ENCODE measurements around the gene MAP3K10.

The MAP3K10 gene

GRCh38 chr19:40174092-40174491, 17.1 kb upstream of the MAP3K10 start:
- no peak for DNase-seq

DNA sequence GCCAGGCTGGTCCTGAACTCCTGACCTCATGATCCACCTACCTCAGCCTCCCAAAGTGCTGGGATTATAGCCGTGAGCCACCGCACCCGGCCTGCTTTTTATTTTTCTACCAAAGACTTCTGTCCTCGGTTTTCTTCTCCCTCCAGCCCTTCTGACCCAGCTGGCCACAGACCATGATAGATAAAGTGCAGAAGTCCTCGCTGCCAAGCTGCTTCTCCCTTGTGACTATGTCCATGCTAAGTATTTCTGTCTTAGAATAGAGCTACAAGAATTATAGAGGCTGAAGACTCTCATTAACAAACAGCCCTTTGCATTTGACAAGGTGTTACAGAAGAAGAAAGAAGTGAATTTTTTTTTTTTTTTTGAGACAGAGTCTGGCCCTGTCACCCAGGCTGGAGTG, 15.4 kb upstream of the MAP3K10 start:
- DNase-seq, result no peak

- DNase-seq, result no peak
Measured at GRCh38 chr19:40177286-40178070, 13.7 kb upstream of the MAP3K10 start.

- DNase-seq, result no peak
Measured at GRCh38 chr19:40178756-40179155, 12.5 kb upstream of the MAP3K10 start.

- DNase-seq, result no peak
Measured at GRCh38 chr19:40184273-40184672, 7.0 kb upstream of the MAP3K10 start.

DNA sequence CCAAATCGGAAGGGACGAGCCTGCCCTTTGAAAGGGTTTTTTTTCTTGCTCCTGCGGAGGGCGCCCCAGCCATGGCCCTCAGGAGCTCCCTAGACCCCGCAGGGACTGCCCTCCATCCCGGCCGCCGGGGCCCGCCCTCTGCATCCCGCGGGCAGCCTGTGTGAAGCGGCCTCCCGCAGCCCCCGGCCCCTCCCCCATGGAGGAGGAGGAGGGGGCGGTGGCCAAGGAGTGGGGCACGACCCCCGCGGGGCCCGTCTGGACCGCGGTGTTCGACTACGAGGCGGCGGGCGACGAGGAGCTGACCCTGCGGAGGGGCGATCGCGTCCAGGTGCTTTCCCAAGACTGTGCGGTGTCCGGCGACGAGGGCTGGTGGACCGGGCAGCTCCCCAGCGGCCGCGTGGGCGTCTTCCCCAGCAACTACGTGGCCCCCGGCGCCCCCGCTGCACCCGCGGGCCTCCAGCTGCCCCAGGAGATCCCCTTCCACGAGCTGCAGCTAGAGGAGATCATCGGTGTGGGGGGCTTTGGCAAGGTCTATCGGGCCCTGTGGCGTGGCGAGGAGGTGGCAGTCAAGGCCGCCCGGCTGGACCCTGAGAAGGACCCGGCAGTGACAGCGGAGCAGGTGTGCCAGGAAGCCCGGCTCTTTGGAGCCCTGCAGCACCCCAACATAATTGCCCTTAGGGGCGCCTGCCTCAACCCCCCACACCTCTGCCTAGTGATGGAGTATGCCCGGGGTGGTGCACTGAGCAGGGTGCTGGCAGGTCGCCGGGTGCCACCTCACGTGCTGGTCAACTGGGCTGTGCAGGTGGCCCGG, 815 bp downstream of the MAP3K10 start:
- DNase-seq, result peak in 1 of 6 experiments; percentile 23

DNA sequence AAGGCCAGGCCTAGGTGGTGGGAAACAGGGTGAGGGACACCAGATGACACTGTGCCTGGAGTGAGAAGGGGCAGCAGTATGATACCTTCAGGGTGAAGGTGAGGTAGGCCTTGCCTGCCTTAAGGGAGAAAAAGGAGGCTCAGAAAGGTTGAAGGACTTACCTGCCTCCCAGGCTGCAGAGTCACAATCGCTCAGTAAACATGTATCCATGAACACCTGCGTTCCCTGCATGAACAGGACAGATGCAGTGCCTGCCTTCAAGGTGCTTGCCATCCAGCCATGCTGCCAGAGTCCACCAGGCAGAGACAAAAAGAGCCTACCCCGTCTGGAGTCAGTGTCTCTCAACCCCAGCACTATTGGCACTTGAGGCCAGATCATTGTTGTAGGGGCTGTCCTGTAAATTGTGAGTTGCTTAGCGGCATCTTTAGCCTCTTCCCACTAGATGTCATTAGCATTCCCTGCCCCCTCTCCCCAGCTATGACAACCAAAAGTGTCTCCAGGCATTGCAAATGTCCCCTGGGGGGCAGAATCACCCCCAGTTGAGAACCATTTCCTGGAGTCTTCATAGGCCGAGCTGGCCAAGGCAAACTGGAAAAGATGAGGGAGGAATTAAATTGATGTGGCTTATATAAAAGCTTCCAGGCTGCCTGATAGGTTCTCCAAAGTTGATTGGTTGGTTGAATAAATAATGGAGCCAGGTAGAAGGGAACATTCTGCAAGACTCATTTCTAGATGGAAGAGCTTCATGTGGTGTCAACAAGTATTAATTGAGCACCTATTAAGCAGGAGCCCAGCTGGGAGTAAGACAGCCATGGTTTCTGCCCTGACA, 1.7 kb downstream of the MAP3K10 start:
- no peak for DNase-seq

DNA sequence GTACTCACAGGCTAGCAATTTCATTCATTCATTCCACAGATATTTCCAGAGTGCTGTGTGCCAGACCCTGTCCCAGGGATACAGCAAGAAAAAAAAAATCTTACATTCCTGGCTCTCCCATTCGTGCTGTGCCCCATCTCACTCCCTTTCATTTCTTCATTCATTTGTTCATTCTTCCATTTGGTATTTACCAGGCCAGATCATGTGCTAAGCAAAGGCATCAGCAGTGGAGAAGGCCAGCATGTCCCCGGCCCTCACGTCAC, 2.3 kb downstream of the MAP3K10 start:
- no peak for DNase-seq

- DNase-seq, result no peak
Measured at GRCh38 chr19:40198272-40198990, 7.2 kb downstream of the MAP3K10 start.

DNA sequence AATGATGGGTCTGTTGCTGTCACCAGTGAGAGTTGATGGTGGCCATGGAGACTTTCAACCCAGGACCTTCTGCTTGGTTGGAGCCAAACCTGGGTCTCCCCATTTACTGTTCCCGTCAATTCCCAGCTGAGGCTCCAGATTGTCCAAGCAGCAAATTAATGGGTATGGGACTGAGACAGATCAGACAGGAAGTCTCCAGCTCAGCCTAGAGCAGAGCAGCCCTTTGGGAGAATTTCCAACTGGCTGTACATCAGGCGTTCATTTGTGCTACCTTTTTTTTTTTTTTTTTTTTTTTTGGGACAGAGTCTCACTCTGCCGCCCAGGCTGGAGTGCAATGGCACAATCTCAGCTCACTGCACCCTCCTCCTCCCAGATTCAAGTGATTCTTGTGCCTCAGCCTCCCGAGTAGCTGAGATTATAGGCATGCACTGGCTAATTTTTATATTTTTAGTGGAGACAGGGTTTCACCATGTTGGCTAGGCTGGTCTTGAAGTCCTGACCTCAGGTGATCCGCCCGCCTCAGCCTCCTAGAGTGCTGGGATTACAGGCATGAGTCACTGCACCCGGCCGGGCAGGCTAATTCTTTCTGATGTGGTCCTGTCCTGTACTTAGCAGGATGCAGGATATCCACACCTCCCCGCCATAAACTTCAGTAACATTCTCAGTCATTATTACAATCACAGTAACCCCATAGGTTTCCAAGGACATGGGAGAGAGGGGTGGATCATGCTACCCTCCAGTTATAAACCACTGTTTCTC, 9.3 kb downstream of the MAP3K10 start:
- no peak for DNase-seq

DNA sequence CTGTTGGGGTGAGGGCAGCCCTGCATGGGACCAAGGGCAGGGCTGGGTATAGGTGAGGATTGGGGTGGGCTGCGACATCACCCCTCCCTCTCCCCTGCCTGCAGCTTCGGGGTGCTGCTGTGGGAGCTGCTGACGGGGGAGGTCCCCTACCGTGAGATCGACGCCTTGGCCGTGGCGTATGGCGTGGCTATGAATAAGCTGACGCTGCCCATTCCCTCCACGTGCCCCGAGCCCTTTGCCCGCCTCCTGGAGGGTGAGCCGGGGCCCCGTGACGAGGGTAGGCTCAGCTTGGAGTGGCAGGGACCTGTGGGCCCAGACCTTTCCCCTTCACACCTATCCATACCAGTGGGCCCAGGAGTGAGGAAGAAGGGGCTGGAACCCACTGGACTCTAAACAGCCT, 13.2 kb downstream of the MAP3K10 start:
- no peak for DNase-seq

- DNase-seq, result no peak
Measured at GRCh38 chr19:40205760-40206159, 14.5 kb downstream of the MAP3K10 start.

GRCh38 chr19:40208602-40209001, 17.4 kb downstream of the MAP3K10 start:
- no peak for DNase-seq

- DNase-seq, result no peak
Measured at GRCh38 chr19:40210889-40211288, 19.7 kb downstream of the MAP3K10 start.

DNA sequence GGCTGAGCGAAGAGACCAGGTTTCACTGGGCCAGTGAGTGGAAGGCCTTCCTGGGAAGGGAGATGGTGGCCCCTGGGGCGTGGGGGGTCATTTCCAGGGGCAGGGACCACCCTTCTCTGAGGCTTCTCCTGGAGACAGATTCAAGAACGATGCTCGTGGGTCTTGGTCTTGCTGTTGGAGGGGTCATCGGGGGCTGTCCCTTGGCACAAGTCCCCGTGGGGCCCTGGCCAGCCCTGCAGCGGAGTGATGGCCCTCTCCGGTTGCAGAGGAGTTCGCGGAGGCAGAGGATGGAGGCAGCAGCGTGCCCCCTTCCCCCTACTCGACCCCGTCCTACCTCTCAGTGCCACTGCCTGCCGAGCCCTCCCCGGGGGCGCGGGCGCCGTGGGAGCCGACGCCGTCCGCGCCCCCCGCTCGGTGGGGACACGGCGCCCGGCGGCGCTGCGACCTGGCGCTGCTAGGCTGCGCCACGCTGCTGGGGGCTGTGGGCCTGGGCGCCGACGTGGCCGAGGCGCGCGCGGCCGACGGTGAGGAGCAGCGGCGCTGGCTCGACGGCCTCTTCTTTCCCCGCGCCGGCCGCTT, 22.1 kb downstream of the MAP3K10 start:
- DNase-seq, result no peak

- DNase-seq, result no peak
Measured at GRCh38 chr19:40213882-40214570, 22.8 kb downstream of the MAP3K10 start.

- no peak for DNase-seq
Measured at GRCh38 chr19:40214936-40215335, 23.7 kb downstream of the MAP3K10 start.

- DNase-seq, result no peak
Measured at GRCh38 chr19:40216013-40216776, 25.0 kb downstream of the MAP3K10 start.

- no peak for DNase-seq
Measured at GRCh38 chr19:40216777-40217026, 25.5 kb downstream of the MAP3K10 start.

DNA sequence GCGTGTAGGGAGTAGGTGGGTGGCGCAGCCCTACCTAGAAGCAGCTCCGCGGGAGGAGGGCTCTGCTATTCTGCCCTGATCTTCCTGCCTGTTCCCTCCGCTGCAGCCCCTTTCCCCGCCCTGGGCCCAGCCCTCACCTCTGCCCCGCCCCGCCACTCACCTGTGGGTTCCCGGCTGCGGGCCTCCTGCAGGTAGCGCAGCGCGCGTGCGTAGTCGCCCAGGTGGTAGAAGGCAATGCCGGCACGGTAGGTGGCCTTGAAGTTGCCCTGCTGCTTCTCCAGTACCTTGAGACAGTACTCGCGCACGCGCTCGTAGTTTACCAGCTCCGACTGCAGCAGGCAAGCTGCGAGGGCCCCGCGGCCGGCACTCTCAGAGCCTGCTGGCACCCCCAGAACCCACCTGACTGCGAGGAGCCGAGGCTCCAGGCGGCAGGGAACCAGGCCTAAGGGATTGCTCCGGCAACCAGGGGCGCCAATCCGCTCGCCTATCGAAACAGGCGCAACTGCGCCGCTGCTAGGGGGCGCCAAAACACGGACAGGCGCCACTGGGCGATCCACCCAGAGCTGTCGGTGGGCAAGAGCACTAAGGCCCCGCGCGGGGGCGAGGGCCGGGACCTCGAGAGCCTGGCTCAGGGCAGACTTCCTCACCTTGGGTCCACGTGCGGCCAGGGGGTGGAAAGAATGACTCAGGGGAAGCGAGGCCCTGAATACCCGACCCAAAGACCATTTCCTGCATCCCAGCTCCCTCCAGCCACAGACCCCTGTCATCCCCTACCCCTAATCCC, 26.0 kb downstream of the MAP3K10 start:
- no peak for DNase-seq

All from stimulated activated naive CD4-positive, alpha-beta T cell (primary cell).